NT2/D1 (cell line): ENCODE data around the gene STON1.
"Not testable (repeated sequence)": the region's sequence is repeated elsewhere in the genome, so short reads cannot be mapped to it uniquely, and the experiment has no call there.

Source experiments
- DNase-seq: peaks from one replicate; pipeline ENCODE4 v3.0.0-alpha.2; 2011; ENCODE audit warnings: low read depth, low spot score
- H3K27me3 ChIP-seq: 2 replicates; pipeline ENCODE4 v1.6.0; 2011; ENCODE audit warnings: mild to moderate bottlenecking; ENCODE audit not compliant: insufficient read length, insufficient read depth
- H3K36me3 ChIP-seq: 2 replicates; pipeline ENCODE4 v1.6.1; 2011; ENCODE audit warnings: mild to moderate bottlenecking, low read length, mixed read lengths; ENCODE audit not compliant: insufficient read depth, insufficient read length
- H3K4me1 ChIP-seq: 2 replicates; pipeline ENCODE4 v1.5.1; 2011; ENCODE audit not compliant: insufficient read depth, insufficient read length
- H3K4me3 ChIP-seq: 2 replicates; pipeline ENCODE4 v1.5.1; 2011; ENCODE audit warnings: low read depth; ENCODE audit not compliant: insufficient read length
- H3K9ac ChIP-seq: 2 replicates; pipeline ENCODE4 v1.6.0; 2011; ENCODE audit warnings: low read depth; ENCODE audit not compliant: insufficient read length
- H3K9me3 ChIP-seq: 2 replicates; pipeline ENCODE4 v1.5.1; 2011; ENCODE audit warnings: mild to moderate bottlenecking, low read length; ENCODE audit not compliant: insufficient read depth
- SUZ12 ChIP-seq: IDR thresholded peaks from 2 replicates; pipeline ENCODE4 v1.6.1; 2011; ENCODE audit not compliant: insufficient read length, insufficient read depth; ENCODE audit errors: extremely low read depth
- YY1 ChIP-seq: IDR thresholded peaks from 2 replicates; pipeline ENCODE4 v1.6.1; 2011; ENCODE audit not compliant: insufficient read length, insufficient read depth
- ZNF274 ChIP-seq: IDR thresholded peaks from 2 replicates; pipeline ENCODE4 v1.6.1; 2011; ENCODE audit warnings: mild to moderate bottlenecking, low read depth, low read length

STON1 gene

GRCh38 chr2:48601349-48601748 is 71.4 kb downstream of the STON1 start:
- no peaks in the 10 kb centered on the region for H3K9me3 ChIP-seq
- peaks cover 4% of the 10 kb centered on the region for H3K36me3 ChIP-seq
- TF ChIP-seq ZNF274 (no peak), SUZ12 (no peak), YY1 (no peak)
- H3K4me3 ChIP-seq, result no peak overlapping the region
- peak; percentile 35 for DNase-seq
- H3K4me1 ChIP-seq, result no peaks in the 10 kb centered on the region
- no peak overlapping the region for H3K9ac ChIP-seq
- H3K27me3 ChIP-seq, result no peaks in the 10 kb centered on the region

- Histone ChIP-seq H3K4me1 (no peaks in the 10 kb centered on the region), H3K9ac (no peak overlapping the region), H3K4me3 (no peak overlapping the region), H3K36me3 (no peaks in the 10 kb centered on the region), H3K27me3 (no peaks in the 10 kb centered on the region), H3K9me3 (no peaks in the 10 kb centered on the region)
- TF ChIP-seq YY1 (no peak), SUZ12 (no peak), ZNF274 (no peak)
- DNase-seq, result no peak
These were observed 75.7 kb downstream of the STON1 start for GRCh38 chr2:48605482-48606175.

GRCh38 chr2:48607307-48608014 is 77.5 kb downstream of the STON1 start:
- no peak for DNase-seq
- Histone ChIP-seq H3K27me3 (no peaks in the 10 kb centered on the region), H3K36me3 (no peaks in the 10 kb centered on the region), H3K9me3 (no peaks in the 10 kb centered on the region), H3K4me3 (no peak overlapping the region), H3K9ac (no peak overlapping the region), H3K4me1 (no peaks in the 10 kb centered on the region)
- TF ChIP-seq SUZ12, result no peak
- TF ChIP-seq YY1, result no peak
- no peak for TF ChIP-seq ZNF274

GRCh38 chr2:48613211-48613610 is 83.3 kb downstream of the STON1 start:
- no peaks in the 10 kb centered on the region for H3K4me1 ChIP-seq
- TF ChIP-seq SUZ12, result no peak
- TF ChIP-seq YY1, result no peak
- TF ChIP-seq ZNF274, result no peak
- H3K27me3 ChIP-seq, result no peaks in the 10 kb centered on the region
- H3K9ac ChIP-seq, result no peak overlapping the region
- no peak for DNase-seq
- H3K4me3 ChIP-seq, result no peak overlapping the region
- peaks cover 5% of the 10 kb centered on the region; the same call in 1 of the 2 replicates for H3K9me3 ChIP-seq
- H3K36me3 ChIP-seq, result no peaks in the 10 kb centered on the region

- not testable (repeated sequence) for H3K4me3 ChIP-seq, H3K36me3 ChIP-seq, H3K9me3 ChIP-seq, H3K4me1 ChIP-seq, H3K27me3 ChIP-seq, DNase-seq, H3K9ac ChIP-seq
These were observed 84.6 kb downstream of the STON1 start for GRCh38 chr2:48614581-48614980.

GRCh38 chr2:48617618-48618017 is 87.7 kb downstream of the STON1 start, which contains the start of gene GTF2A1L:
TSS of gene GTF2A1L (plus strand) at chr2:48617856. CDS start at chr2:48617875, 19 bp downstream.
- no peak within 1 kb of the TSS for H3K4me3 ChIP-seq
- no peaks in the 10 kb centered on the region for H3K36me3 ChIP-seq
- no peak within 1 kb of the TSS for H3K9ac ChIP-seq
- H3K9me3 ChIP-seq, result peaks cover 5% of the 10 kb centered on the region; the same call in 1 of the 2 replicates
- H3K4me1 ChIP-seq, result no peaks in the 10 kb centered on the region
- DNase-seq, result no peak
- H3K27me3 ChIP-seq, result no peaks in the 10 kb centered on the region
- TF ChIP-seq ZNF274 (no peak), SUZ12 (no peak), YY1 (no peak)

- no peak for TF ChIP-seq YY1
- TF ChIP-seq ZNF274, result no peak
- TF ChIP-seq SUZ12, result no peak
- DNase-seq, result no peak
- Histone ChIP-seq H3K9ac (no peak overlapping the region), H3K4me3 (no peak overlapping the region), H3K9me3 (no peaks in the 10 kb centered on the region), H3K36me3 (no peaks in the 10 kb centered on the region), H3K27me3 (no peaks in the 10 kb centered on the region), H3K4me1 (no peaks in the 10 kb centered on the region)
These were observed 89.6 kb downstream of the STON1 start for GRCh38 chr2:48619526-48619925.
